Measurements from ENCODE around the gene CECR2. TPM values are rescaled to one million over a fixed set of nuclear protein-coding genes. Genes with fewer than 3 reads are reported as not detected.

CECR2 gene
- total RNA-seq, 1 donor from 2014 or later = 1.4 TPM

DNA sequence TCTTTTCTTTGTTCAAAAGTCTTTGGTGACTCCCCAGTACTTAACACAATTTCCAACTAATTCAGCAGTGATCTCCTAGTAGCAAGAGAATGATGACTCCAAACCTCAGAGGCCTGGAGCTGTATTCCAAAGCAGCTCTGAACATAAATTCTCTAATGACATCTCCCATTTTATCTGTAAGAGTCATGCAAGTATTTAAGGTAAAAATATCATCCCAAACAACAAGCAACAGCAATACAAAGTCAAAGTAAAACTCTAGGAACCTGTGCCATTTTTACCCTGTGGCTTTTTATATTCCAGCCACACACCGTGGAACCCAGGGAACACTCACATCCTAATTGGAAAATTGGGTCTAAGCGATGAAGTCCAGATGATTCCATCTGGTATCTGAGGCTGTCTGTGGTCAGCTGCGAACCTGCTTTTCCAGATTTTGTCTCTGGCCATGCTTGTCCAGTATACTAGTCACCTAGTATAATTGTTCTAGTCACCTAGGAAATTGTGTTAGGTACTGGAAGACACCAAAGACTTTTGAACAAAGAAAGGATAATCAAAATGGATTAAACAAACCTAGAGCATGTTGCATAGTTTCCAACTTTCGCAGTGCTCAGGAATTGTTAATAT lies 101.7 kb downstream of the CECR2 start:
- no peak for DNase-seq (ENCODE audit: low spot score in 2 of 2)
- intact Hi-C loops (cut with DNase I) = no loop called here

DNA sequence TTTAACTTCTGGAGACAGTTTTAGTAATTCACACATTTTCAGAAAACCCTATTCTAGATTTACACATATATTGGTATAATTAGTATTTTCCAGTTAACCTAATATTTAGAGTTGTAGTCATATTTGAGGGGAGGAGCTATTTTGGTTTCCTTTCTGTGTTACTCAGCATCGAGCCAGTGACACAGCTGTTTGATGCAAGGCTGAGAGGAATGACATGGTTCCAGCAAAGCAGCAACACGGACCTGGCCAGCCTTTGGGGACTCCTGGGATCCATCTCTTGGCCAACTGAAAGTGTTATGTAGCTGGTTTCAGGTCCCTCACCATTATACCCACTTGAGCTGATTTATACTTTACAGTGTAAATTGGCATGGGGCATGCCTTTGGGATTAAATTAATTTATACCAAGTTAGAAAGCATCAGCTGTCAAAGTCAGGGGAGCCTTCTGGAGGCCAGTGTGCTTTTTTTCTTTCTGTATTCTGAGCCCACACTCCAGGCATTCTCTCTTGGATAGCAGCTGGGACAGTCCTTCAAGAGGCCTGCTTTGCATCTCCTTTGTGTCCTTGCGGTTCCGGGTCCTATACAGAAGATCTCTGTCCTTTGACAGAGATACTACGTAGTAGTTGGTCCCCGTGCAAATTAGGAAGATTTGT lies 102.8 kb downstream of the CECR2 start:
- no peak for DNase-seq (ENCODE audit: low spot score in 2 of 2)
- TF ChIP-seq, protein P1, sequence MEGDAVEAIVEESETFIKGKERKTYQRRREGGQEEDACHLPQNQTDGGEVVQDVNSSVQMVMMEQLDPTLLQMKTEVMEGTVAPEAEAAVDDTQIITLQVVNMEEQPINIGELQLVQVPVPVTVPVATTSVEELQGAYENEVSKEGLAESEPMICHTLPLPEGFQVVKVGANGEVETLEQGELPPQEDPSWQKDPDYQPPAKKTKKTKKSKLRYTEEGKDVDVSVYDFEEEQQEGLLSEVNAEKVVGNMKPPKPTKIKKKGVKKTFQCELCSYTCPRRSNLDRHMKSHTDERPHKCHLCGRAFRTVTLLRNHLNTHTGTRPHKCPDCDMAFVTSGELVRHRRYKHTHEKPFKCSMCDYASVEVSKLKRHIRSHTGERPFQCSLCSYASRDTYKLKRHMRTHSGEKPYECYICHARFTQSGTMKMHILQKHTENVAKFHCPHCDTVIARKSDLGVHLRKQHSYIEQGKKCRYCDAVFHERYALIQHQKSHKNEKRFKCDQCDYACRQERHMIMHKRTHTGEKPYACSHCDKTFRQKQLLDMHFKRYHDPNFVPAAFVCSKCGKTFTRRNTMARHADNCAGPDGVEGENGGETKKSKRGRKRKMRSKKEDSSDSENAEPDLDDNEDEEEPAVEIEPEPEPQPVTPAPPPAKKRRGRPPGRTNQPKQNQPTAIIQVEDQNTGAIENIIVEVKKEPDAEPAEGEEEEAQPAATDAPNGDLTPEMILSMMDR (IDR thresholded peaks at IDR 0.05) = no peak
- intact Hi-C loops (cut with DNase I) = no loop called here
- no peaks in the 10 kb centered on the region for H3K36me3 ChIP-seq
- no peak overlapping the region for H3K4me3 ChIP-seq
- H3K27ac ChIP-seq = no peak overlapping the region
- H3K9me3 ChIP-seq = no peaks in the 10 kb centered on the region
- no peaks in the 10 kb centered on the region for H3K27me3 ChIP-seq
- no peaks in the 10 kb centered on the region for H3K4me1 ChIP-seq

More for the DNA sequence above, 101.7 kb downstream of the CECR2 start:
- Histone ChIP-seq H3K27ac (no peak overlapping the region), H3K36me3 (no peaks in the 10 kb centered on the region), H3K4me1 (no peaks in the 10 kb centered on the region), H3K4me3 (no peak overlapping the region), H3K27me3 (no peaks in the 10 kb centered on the region), H3K9me3 (no peaks in the 10 kb centered on the region)
- TF ChIP-seq, protein P1 (IDR thresholded peaks at IDR 0.05) = no peak

DNA sequence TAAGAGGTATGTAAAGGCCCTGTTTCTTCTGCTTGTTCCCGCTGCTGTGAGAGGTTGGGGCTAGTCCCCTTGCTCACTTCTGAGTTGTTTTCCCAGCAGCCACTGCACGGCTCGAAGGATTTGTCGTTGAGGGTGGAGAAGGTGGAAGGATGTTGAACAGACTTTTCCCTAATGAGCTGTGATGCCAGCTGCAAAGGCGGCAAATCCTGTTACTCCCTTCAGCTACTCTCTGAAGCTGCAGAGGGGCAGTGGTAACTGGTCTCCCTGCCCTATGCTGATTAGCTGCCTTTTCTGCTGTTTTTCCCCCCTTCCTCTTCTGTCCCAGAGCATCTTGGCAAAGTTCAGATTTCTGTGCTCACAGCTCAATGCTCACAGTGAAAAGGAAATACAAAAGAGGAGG lies 103.7 kb downstream of the CECR2 start:
- Histone ChIP-seq H3K36me3 (no peaks in the 10 kb centered on the region), H3K4me1 (no peaks in the 10 kb centered on the region), H3K27me3 (no peaks in the 10 kb centered on the region), H3K4me3 (no peak overlapping the region), H3K9me3 (no peaks in the 10 kb centered on the region), H3K27ac (no peak overlapping the region)
- TF ChIP-seq, protein P1 (IDR thresholded peaks at IDR 0.05) = no peak
- no peak for DNase-seq (ENCODE audit: low spot score in 2 of 2)
- intact Hi-C loops (cut with DNase I) = no loop called here

DNA sequence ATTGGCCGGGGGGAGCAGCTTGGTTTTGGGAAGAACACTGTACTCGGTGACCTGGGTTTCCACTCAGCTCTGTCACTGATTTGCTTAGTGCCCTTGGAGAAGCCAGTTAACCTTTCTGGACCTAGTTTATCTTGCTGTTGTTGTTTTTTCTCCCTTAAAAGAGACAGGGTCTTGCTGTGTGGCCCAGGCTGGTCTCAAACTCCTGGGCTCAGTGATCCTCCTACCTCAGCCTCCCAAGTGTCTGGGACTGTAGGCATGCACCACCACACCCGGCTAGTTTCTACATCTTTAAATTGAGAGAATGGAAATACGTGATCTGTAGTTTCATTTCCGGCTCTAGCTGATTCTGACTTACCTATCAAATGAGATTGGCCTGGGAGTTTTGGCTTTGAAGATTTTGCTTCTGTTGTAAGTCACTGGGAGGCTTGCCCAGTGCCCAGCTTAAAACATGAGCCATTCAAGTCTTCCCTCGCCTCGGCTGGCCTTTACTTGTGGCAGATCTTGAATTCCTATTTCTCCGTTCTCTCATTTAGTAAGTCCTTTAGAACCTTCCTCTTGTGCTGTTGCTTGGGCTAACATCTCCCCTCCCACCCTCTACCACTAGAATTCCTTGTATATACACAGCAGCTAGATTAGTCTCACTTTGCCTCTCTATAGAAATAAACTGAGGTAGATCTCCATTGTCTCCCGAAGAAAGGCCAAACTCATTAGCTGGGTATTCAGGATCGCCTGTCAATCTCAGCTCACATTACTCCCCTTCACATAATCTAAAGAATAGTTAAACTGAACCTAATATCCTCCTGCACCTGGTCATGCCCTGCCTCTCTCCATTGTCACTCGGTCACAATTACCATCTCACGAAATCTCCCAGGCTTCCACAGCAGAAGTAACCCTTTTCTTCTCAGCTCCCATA lies 106.3 kb downstream of the CECR2 start:
- intact Hi-C loops (cut with DNase I) = no loop called here
- DNase-seq (ENCODE audit: low spot score in 2 of 2) = no peak
- Histone ChIP-seq H3K27me3 (no peaks in the 10 kb centered on the region), H3K27ac (no peak overlapping the region), H3K4me1 (no peaks in the 10 kb centered on the region), H3K4me3 (no peak overlapping the region), H3K9me3 (no peaks in the 10 kb centered on the region), H3K36me3 (no peaks in the 10 kb centered on the region)
- TF ChIP-seq, protein P1 (IDR thresholded peaks at IDR 0.05) = no peak

DNA sequence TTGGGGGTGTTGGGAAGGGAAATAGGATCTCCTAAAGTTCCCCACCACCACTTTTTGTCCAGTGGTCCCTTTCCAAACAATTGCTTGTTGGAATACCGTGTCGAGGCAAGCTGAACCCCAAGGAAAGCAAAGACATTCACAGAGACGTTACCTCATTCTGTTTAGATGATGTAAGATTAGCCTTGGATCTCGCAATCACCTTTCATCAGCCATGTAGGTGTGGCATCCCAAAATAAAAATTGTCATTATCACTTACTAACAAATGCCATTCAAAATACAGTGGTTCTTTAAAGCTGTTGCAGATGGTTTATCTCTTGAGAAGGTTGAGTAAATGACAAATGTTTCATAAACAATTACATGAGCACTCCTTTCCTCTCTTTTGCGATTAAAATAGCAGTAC lies 107.6 kb downstream of the CECR2 start:
- intact Hi-C loops (cut with DNase I) = no loop called here
- Histone ChIP-seq H3K27me3 (no peaks in the 10 kb centered on the region), H3K9me3 (no peaks in the 10 kb centered on the region), H3K4me1 (no peaks in the 10 kb centered on the region), H3K36me3 (no peaks in the 10 kb centered on the region), H3K27ac (no peak overlapping the region), H3K4me3 (no peak overlapping the region)
- DNase-seq (ENCODE audit: low spot score in 2 of 2) = no peak
- TF ChIP-seq, protein P1 (IDR thresholded peaks at IDR 0.05) = no peak

Measured in ascending aorta (tissue), 2 donors.